H1 (cell line): ENCODE results near the gene FPGS. TPM values are rescaled to one million over a fixed set of nuclear protein-coding genes. Genes with fewer than 3 reads are reported as not detected.

Experiments used
- CTCF ChIA-PET: fragments of 300-600 bp; sonication (Branson Sonifier 250); formaldehyde crosslinking; loops from one replicate; lab custom pipeline; 2021; ENCODE audit not compliant: partially characterized antibody; lab: Charles Lee
- POLR2A ChIA-PET: fragments of 300-600 bp; sonication (Branson Sonifier 250); formaldehyde crosslinking; loops from one replicate; lab custom pipeline; 2021; ENCODE audit warnings: inconsistent platforms; ENCODE audit not compliant: partially characterized antibody; lab: Charles Lee
- DNase-seq, 2 experiments: peaks; one replicate each; pipeline versions ENCODE4 v3.0.0 to v3.0.0-alpha.2; 2010 to 2022; ENCODE audit warnings: low spot score in 2 of 2, low read depth in 1 of 2, mixed read lengths in 1 of 2
- FAIRE-seq: peaks from 2 replicates; lab custom pipeline; 2011; peaks lifted over from hg19 to GRCh38; lab: Jason Lieb, UNC
- H2AFZ ChIP-seq: 2 replicates; pipeline ENCODE4 v1.8.1; 2012; ENCODE audit warnings: low read length, inconsistent platforms
- H2AK5ac ChIP-seq: 2 replicates; pipeline ENCODE4 v1.6.1; 2013; ENCODE audit warnings: low read depth, low read length
- H2BK120ac ChIP-seq: replicated peaks from 2 replicates; pipeline ENCODE3; 2013; ENCODE audit warnings: low read depth, low read length, inconsistent platforms
- H2BK12ac ChIP-seq: 2 replicates; pipeline ENCODE4 v1.6.1; 2013; ENCODE audit warnings: low read depth, low read length
- H2BK15ac ChIP-seq: 2 replicates; pipeline ENCODE4 v1.6.1; 2013; ENCODE audit warnings: low read length
- H2BK20ac ChIP-seq: 2 replicates; pipeline ENCODE4 v1.6.1; 2013; ENCODE audit warnings: low read length
- H2BK5ac ChIP-seq: 2 replicates; pipeline ENCODE4 v1.6.1; 2013; ENCODE audit warnings: low read depth, low read length
- H3K14ac ChIP-seq: 2 replicates; pipeline ENCODE4 v1.6.1; 2013; ENCODE audit warnings: inconsistent platforms; ENCODE audit not compliant: insufficient read length
- H3K18ac ChIP-seq: 2 replicates; pipeline ENCODE4 v1.6.1; 2013; ENCODE audit warnings: low read length; ENCODE audit errors: extremely low read depth
- H3K23ac ChIP-seq: 2 replicates; pipeline ENCODE4 v1.6.1; 2013; ENCODE audit warnings: inconsistent platforms; ENCODE audit not compliant: insufficient read length
- H3K23me2 ChIP-seq: 2 replicates; pipeline ENCODE4 v1.6.1; 2013; ENCODE audit warnings: low read depth, low read length
- H3K27ac ChIP-seq: 2 replicates; pipeline ENCODE4 v1.6.1; 2011; ENCODE audit warnings: low read depth, low read length, inconsistent platforms
- H3K27me3 ChIP-seq, 4 experiments: replicated peaks in 1 of 4; 1 replicate in 1 of 4; 2 replicates in 3 of 4; pipeline versions ENCODE4 v1.6.1 to v1.8.1; 2011 to 2013; ENCODE audit warnings: low read length in 3 of 4, mild to moderate bottlenecking in 3 of 4, inconsistent platforms in 2 of 4, mixed read lengths in 2 of 4, moderate library complexity in 1 of 4; ENCODE audit not compliant: control insufficient read depth in 3 of 4, insufficient read depth in 3 of 4; ENCODE audit errors: extremely low read depth in 1 of 4
- H3K36me3 ChIP-seq, 4 experiments: 2 replicates each; pipeline versions ENCODE4 v1.6.1 to v1.8.1; 2011 to 2013; ENCODE audit warnings: mild to moderate bottlenecking in 4 of 4, low read length in 3 of 4, moderate library complexity in 2 of 4, control low read depth in 1 of 4, inconsistent platforms in 1 of 4; ENCODE audit not compliant: insufficient read depth in 4 of 4, control insufficient read depth in 2 of 4
- H3K4ac ChIP-seq: replicated peaks from 2 replicates; pipeline ENCODE3; 2013; ENCODE audit warnings: low read length, low read depth, mixed read lengths, inconsistent platforms; ENCODE audit not compliant: insufficient read length
- H3K4me1 ChIP-seq, 4 experiments: replicated peaks in 1 of 4; 1 replicate in 1 of 4; 2 replicates in 3 of 4; pipeline versions ENCODE4 v1.6.1 to v1.8.1; 2011 to 2013; ENCODE audit warnings: low read length in 3 of 4, inconsistent platforms in 2 of 4, mixed read lengths in 1 of 4; ENCODE audit not compliant: insufficient read depth in 4 of 4, control insufficient read depth in 3 of 4
- H3K4me2 ChIP-seq, 2 experiments: 2 replicates each; pipeline versions ENCODE4 v1.6.1 to v1.8.1; 2011 to 2013; ENCODE audit warnings: low read depth in 2 of 2, low read length in 2 of 2, control low read depth in 1 of 2, inconsistent platforms in 1 of 2, mild to moderate bottlenecking in 1 of 2; ENCODE audit not compliant: insufficient read depth in 1 of 2
- H3K4me3 ChIP-seq, 4 experiments: fragments of 200-600, 300-600 bp in 1 of 4; sonication (generic), shearing (Covaris generic), sonication (Bioruptor Twin) in 1 of 4; 2 replicates each; pipeline versions ENCODE4 v1.5.1 to v1.8.1; 2011 to 2016; ENCODE audit warnings: low read length in 4 of 4, low read depth in 3 of 4, control low read depth in 2 of 4, inconsistent platforms in 2 of 4, mild to moderate bottlenecking in 2 of 4, mixed read lengths in 1 of 4, moderate library complexity in 1 of 4; ENCODE audit not compliant: insufficient read depth in 2 of 4; ENCODE audit errors: extremely low read depth in 1 of 4
- H3K56ac ChIP-seq: replicated peaks from 2 replicates; pipeline ENCODE3; 2013; ENCODE audit warnings: low read depth, mild to moderate bottlenecking, mixed read lengths, low read length, inconsistent platforms; ENCODE audit not compliant: insufficient read length
- H3K79me1 ChIP-seq: 2 replicates; pipeline ENCODE4 v1.6.1; 2013; ENCODE audit warnings: low read depth, low read length, control low read depth
- H3K79me2 ChIP-seq, 2 experiments: 2 replicates each; pipeline versions ENCODE4 v1.6.1 to v1.8.1; 2012 to 2013; ENCODE audit warnings: low read length in 2 of 2, mild to moderate bottlenecking in 2 of 2, inconsistent platforms in 1 of 2; ENCODE audit not compliant: insufficient read depth in 2 of 2, control insufficient read depth in 1 of 2
- H3K9ac ChIP-seq, 4 experiments: replicated peaks in 1 of 4; 1 replicate in 1 of 4; 2 replicates in 3 of 4; pipeline versions ENCODE4 v1.6.1 to v1.8.1; 2011 to 2013; ENCODE audit warnings: low read depth in 3 of 4, low read length in 3 of 4, control low read depth in 2 of 4, mild to moderate bottlenecking in 2 of 4, moderate library complexity in 2 of 4, inconsistent platforms in 1 of 4; ENCODE audit errors: extremely low read depth in 1 of 4
- H3K9me3 ChIP-seq, 2 experiments: 2 replicates each; pipeline versions ENCODE4 v1.6.1 to v1.8.1; 2012 to 2013; ENCODE audit warnings: mild to moderate bottlenecking in 2 of 2, moderate library complexity in 2 of 2, control low read depth in 1 of 2, inconsistent platforms in 1 of 2, low read depth in 1 of 2, low read length in 1 of 2, mixed read lengths in 1 of 2; ENCODE audit not compliant: insufficient read depth in 2 of 2
- H4K20me1 ChIP-seq, 2 experiments: replicated peaks in 1 of 2; 2 replicates each; pipeline versions ENCODE3 to v1.8.1; 2011 to 2013; ENCODE audit warnings: inconsistent platforms in 2 of 2, low read length in 2 of 2, mild to moderate bottlenecking in 1 of 2; ENCODE audit not compliant: insufficient read depth in 2 of 2, control insufficient read depth in 1 of 2
- H4K5ac ChIP-seq: 2 replicates; pipeline ENCODE4 v1.6.1; 2013; ENCODE audit warnings: low read length, low read depth, mixed read lengths, inconsistent platforms; ENCODE audit not compliant: insufficient read length
- H4K8ac ChIP-seq: 2 replicates; pipeline ENCODE4 v1.8.0; 2013; ENCODE audit warnings: mild to moderate bottlenecking, moderate library complexity, low read length, inconsistent platforms; ENCODE audit not compliant: insufficient read depth; ENCODE audit errors: extremely low read depth
- H4K91ac ChIP-seq: replicated peaks from 2 replicates; pipeline ENCODE3; 2013; ENCODE audit warnings: low read length, mixed read lengths, inconsistent platforms; ENCODE audit not compliant: insufficient read length
- BACH1 ChIP-seq: IDR thresholded peaks from 2 replicates; pipeline ENCODE4 v1.6.1; 2012; ENCODE audit warnings: low read length, improper control_type of control experiment
- BCL11A ChIP-seq, 2 experiments: IDR thresholded peaks; one replicate each; pipeline ENCODE4 v1.6.1; 2011; ENCODE audit warnings: low read depth in 2 of 2, low read length in 2 of 2, mild to moderate bottlenecking in 2 of 2
- KDM1A ChIP-seq: fragments of 200-600, 300-600 bp; sonication (generic); IDR thresholded peaks from 2 replicates; pipeline ENCODE4 v1.7.1; 2016; ENCODE audit warnings: mild to moderate bottlenecking, low read length, borderline replicate concordance
- SIRT6 ChIP-seq: IDR thresholded peaks from one replicate; pipeline ENCODE4 v1.7.1; 2012; ENCODE audit warnings: low read length, inconsistent platforms
- YY1 ChIP-seq: IDR thresholded peaks from 2 replicates; pipeline ENCODE4 v1.6.1; 2011; ENCODE audit warnings: low read depth, mild to moderate bottlenecking, low read length
- WGBS, 2 experiments: shearing (Covaris generic) in 1 of 2; methylation state at CpG; one replicate each; pipeline versions ENCODE4 v1.1.6 to v1.1.7; 2013 to 2015; ENCODE audit warnings: low lambda C conversion rate in 2 of 2, mixed read lengths in 2 of 2, inconsistent platforms in 1 of 2, low coverage in 1 of 2, missing lambda C conversion rate in 1 of 2; ENCODE audit not compliant: insufficient replicate concordance in 2 of 2, insufficient coverage in 1 of 2, insufficient read length in 1 of 2; ENCODE audit errors: extremely low coverage in 1 of 2, missing lambda C conversion rate in 1 of 2; 5-methylcytosine and 5-hydroxymethylcytosine counted together
- polyA plus RNA-seq, 7 experiments: library from polyadenylated mRNA; depleted of rRNA in 3 of 7; stranded (reverse) in 5 of 7; unstranded in 2 of 7; fragments of >200 nt in 5 of 7; fragments of 200-250 nt in 2 of 7; gene quantifications; 1 replicate in 5 of 7; 2 replicates in 1 of 7; 4 replicates in 1 of 7; pipeline versions ENCODE4 v1.2.1 to v1.2.3, GENCODE V29; 2011 to 2013; ENCODE audit warnings: missing spikeins in 2 of 7, mixed read lengths in 2 of 7
- total RNA-seq: library from RNA; stranded (reverse); fragmentation: NEBNext Ultra II Directional; extraction: Animal tissue kit (Norgen Biotek cat#: 25700); gene quantifications from 2 replicates; pipeline ENCODE4 v1.2.1, GENCODE V29; 2021

FPGS gene
- total and polyA plus RNA-seq, 2 of the 8 experiments (the other 6 are each of a cell fraction or from before 2014, with no cell fraction given), result 62.4 to 83.0 TPM

DNA sequence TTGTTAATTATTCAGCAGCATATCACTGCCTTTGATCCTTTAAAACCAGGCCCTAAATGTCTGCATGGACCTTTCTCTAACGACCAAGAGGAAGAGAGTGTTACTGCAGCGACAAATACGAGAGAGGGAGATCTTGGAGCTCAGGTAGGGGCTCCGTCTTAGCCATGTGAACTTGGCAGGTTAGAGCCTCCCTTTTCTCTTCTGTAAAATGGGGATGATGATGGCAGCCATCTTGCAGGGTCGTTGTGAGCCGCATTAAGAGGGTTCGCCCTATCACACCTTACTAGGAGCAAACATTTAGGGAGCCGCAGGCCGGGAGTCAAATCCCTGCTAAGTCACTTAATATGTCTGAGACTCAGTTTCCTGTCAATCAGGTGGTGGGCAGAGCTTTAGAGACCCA is 50.1 kb downstream of the FPGS start:
- CTCF ChIA-PET, result interaction anchor here (0.6 to 6.6 kb wide), 17 partner anchors 8 to 390 kb away, joined by 3 to 50 read pairs (median 3); no protein-coding TSS in a partner anchor

More for the DNA sequence above, 50.1 kb downstream of the FPGS start:
- H3K4me3 ChIP-seq, result no peak overlapping the region
- no peak overlapping the region for H3K4ac ChIP-seq
- no peak overlapping the region for H3K18ac ChIP-seq
- H3K27ac ChIP-seq, result no peak overlapping the region
- H2BK20ac ChIP-seq, result no peak overlapping the region
- no peak overlapping the region for H2AK5ac ChIP-seq
- 88% methylated on average over 9 of the region's 9 CpGs; no CpG with 5 or more reads in 1 of the 2 experiments for WGBS, 2 experiments
- H3K56ac ChIP-seq, result no peak overlapping the region
- no peak overlapping the region for H4K8ac ChIP-seq
- no peaks in the 10 kb centered on the region for H3K36me3 ChIP-seq
- DNase-seq (no peak), FAIRE-seq (no peak)
- no peak overlapping the region for H2BK5ac ChIP-seq
- H2BK12ac ChIP-seq, result no peak overlapping the region
- no peaks in the 10 kb centered on the region for H4K20me1 ChIP-seq
- no peaks in the 10 kb centered on the region for H3K9me3 ChIP-seq
- no peaks in the 10 kb centered on the region for H3K79me1 ChIP-seq
- no peaks in the 10 kb centered on the region for H3K79me2 ChIP-seq
- no peak overlapping the region for H3K23ac ChIP-seq
- H2AFZ ChIP-seq, result no peak overlapping the region
- H4K5ac ChIP-seq, result no peak overlapping the region
- no peaks in the 10 kb centered on the region; the same call in 1 of the 2 replicates for H3K23me2 ChIP-seq
- no peak overlapping the region for H3K9ac ChIP-seq
- TF ChIP-seq YY1 (no peak), SIRT6 (no peak), BCL11A (IDR thresholded peaks at IDR 0.05; ENCODE audit: low read depth in 2 of 2, low read length in 2 of 2) (no peak), KDM1A (0 out of 2 replicates have a peak, but pooled peaks have one; percentile 63), BACH1 (no peak)
- peaks cover 0 to 10% (median 6%) of the 10 kb centered on the region in 4 experiments; a peak in 5 of 7 replicates for H3K4me1 ChIP-seq
- no peak overlapping the region for H4K91ac ChIP-seq
- H3K4me2 ChIP-seq, result no peak overlapping the region
- no peak overlapping the region for H2BK120ac ChIP-seq
- no peaks in the 10 kb centered on the region for H3K27me3 ChIP-seq
- POLR2A ChIA-PET, result interaction anchor here (1.1 to 3.2 kb wide), 4 partner anchors 11 to 66 kb away, joined by 3 to 15 read pairs (median 4); no protein-coding TSS in a partner anchor
- H2BK15ac ChIP-seq, result no peak overlapping the region
- H3K14ac ChIP-seq, result no peak overlapping the region
